Measurements from ENCODE around the gene MARCKSL1. TPM values are rescaled to one million over a fixed set of nuclear protein-coding genes. Genes with fewer than 3 reads are reported as not detected.

The MARCKSL1 gene
- total and polyA plus RNA-seq, 2 of the 13 experiments (the other 11 are each of a cell fraction or from before 2014, with no cell fraction given): 81.9 to 155 TPM

DNA sequence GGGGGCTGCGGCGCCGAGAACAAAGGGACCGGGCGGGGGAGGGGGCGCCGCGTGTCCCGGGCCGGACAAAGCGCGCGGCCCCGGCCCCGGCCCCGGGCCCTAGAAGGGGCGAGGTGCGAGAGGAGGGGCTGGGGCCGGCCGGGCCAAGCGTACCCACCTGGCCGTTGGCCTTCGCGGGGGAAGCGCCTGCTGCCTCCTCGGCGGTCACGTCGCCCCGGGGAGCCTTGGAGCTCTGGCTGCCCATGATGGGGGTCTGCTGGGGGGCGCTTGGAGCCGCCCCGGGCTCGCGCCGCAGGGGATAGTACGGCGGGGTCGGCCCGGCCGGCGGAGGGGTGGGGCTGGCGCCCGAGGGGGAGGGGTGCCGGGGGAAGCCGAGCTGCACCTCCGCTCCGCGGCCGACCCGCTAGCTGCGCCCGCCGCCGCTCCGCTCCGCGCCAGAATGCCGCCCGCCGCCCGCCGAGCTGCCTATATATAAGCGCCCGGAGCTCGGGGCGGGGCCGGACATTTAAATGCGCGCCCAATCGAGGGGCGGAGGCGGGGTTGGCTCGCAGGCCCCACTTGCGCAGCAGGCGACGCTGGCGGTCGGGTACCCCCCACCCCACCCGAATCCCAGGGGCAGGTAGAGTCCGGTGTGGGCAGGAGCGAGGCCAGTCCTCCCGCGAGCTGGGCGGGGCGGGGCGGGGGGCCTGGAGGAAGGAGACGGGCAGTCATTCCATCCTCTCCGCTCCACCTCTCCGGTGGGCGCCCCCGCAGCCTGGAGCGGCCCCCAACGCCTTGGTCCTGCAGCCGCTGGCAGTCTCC is at the start of gene MARCKSL1 (continued):
- TF ChIP-seq, protein P1, sequence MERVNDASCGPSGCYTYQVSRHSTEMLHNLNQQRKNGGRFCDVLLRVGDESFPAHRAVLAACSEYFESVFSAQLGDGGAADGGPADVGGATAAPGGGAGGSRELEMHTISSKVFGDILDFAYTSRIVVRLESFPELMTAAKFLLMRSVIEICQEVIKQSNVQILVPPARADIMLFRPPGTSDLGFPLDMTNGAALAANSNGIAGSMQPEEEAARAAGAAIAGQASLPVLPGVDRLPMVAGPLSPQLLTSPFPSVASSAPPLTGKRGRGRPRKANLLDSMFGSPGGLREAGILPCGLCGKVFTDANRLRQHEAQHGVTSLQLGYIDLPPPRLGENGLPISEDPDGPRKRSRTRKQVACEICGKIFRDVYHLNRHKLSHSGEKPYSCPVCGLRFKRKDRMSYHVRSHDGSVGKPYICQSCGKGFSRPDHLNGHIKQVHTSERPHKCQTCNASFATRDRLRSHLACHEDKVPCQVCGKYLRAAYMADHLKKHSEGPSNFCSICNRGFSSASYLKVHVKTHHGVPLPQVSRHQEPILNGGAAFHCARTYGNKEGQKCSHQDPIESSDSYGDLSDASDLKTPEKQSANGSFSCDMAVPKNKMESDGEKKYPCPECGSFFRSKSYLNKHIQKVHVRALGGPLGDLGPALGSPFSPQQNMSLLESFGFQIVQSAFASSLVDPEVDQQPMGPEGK (CRISPR knock-in tag; IDR thresholded peaks at IDR 0.05): peak; percentile 79
- TF ChIP-seq STAG1 (CRISPR knock-in tag; IDR thresholded peaks at IDR 0.05) (no peak), HOXD1 (CRISPR knock-in tag; IDR thresholded peaks at IDR 0.05) (0 out of 2 replicates have a peak, but pooled peaks have one; percentile 15)
- TF ChIP-seq, protein P2, sequence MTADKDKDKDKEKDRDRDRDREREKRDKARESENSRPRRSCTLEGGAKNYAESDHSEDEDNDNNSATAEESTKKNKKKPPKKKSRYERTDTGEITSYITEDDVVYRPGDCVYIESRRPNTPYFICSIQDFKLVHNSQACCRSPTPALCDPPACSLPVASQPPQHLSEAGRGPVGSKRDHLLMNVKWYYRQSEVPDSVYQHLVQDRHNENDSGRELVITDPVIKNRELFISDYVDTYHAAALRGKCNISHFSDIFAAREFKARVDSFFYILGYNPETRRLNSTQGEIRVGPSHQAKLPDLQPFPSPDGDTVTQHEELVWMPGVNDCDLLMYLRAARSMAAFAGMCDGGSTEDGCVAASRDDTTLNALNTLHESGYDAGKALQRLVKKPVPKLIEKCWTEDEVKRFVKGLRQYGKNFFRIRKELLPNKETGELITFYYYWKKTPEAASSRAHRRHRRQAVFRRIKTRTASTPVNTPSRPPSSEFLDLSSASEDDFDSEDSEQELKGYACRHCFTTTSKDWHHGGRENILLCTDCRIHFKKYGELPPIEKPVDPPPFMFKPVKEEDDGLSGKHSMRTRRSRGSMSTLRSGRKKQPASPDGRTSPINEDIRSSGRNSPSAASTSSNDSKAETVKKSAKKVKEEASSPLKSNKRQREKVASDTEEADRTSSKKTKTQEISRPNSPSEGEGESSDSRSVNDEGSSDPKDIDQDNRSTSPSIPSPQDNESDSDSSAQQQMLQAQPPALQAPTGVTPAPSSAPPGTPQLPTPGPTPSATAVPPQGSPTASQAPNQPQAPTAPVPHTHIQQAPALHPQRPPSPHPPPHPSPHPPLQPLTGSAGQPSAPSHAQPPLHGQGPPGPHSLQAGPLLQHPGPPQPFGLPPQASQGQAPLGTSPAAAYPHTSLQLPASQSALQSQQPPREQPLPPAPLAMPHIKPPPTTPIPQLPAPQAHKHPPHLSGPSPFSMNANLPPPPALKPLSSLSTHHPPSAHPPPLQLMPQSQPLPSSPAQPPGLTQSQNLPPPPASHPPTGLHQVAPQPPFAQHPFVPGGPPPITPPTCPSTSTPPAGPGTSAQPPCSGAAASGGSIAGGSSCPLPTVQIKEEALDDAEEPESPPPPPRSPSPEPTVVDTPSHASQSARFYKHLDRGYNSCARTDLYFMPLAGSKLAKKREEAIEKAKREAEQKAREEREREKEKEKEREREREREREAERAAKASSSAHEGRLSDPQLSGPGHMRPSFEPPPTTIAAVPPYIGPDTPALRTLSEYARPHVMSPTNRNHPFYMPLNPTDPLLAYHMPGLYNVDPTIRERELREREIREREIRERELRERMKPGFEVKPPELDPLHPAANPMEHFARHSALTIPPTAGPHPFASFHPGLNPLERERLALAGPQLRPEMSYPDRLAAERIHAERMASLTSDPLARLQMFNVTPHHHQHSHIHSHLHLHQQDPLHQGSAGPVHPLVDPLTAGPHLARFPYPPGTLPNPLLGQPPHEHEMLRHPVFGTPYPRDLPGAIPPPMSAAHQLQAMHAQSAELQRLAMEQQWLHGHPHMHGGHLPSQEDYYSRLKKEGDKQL (CRISPR knock-in tag; IDR thresholded peaks at IDR 0.05; ENCODE audit: low read depth): no peak
- TF ChIP-seq, protein P3, sequence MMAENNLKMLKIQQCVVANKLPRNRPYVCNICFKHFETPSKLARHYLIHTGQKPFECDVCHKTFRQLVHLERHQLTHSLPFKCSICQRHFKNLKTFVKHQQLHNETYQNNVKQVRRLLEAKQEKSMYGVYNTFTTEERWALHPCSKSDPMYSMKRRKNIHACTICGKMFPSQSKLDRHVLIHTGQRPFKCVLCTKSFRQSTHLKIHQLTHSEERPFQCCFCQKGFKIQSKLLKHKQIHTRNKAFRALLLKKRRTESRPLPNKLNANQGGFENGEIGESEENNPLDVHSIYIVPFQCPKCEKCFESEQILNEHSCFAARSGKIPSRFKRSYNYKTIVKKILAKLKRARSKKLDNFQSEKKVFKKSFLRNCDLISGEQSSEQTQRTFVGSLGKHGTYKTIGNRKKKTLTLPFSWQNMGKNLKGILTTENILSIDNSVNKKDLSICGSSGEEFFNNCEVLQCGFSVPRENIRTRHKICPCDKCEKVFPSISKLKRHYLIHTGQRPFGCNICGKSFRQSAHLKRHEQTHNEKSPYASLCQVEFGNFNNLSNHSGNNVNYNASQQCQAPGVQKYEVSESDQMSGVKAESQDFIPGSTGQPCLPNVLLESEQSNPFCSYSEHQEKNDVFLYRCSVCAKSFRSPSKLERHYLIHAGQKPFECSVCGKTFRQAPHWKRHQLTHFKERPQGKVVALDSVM (CRISPR knock-in tag; IDR thresholded peaks at IDR 0.05): 0 out of 2 replicates have a peak, but pooled peaks have one; percentile 23

All from HepG2 (cell line).